Lung (tissue), 12 donors: Measurements from ENCODE around the gene TTLL3. TPM values are rescaled to one million over a fixed set of nuclear protein-coding genes. Genes with fewer than 3 reads are reported as not detected.

Source experiments
- ATAC-seq: fragments of 200-7000 bp; cut with Tn5 transposase; one replicate; pipeline ENCODE4 v1.9.1; 2020; ENCODE audit warnings: moderate number of reproducible peaks; ENCODE audit not compliant: insufficient read depth, low FRiP score
- DNase-seq, 3 donors: peaks; one replicate each; pipeline ENCODE4 v3.0.0-alpha.2; 2013 to 2017
- H3K27ac ChIP-seq, 2 donors: one replicate each; pipeline ENCODE4 v1.5.1; 2013; ENCODE audit warnings: mild to moderate bottlenecking in 2 of 2, moderate library complexity in 2 of 2, control low read depth in 1 of 2, inconsistent platforms in 1 of 2, low read depth in 1 of 2, low read length in 1 of 2
- H3K27me3 ChIP-seq, 3 donors: one replicate each; pipeline ENCODE4 v1.5.1; 2013; ENCODE audit warnings: low read length in 2 of 3; ENCODE audit not compliant: control insufficient read depth in 3 of 3, insufficient read depth in 3 of 3
- H3K36me3 ChIP-seq, 4 donors: one replicate each; pipeline ENCODE4 v1.5.1; 2013; ENCODE audit warnings: low read length in 4 of 4, mild to moderate bottlenecking in 1 of 4, moderate library complexity in 1 of 4; ENCODE audit not compliant: control insufficient read depth in 4 of 4, insufficient read depth in 4 of 4
- H3K4me1 ChIP-seq, 5 donors: one replicate each; pipeline ENCODE4 v1.5.1; 2013; ENCODE audit warnings: low read length in 5 of 5, mild to moderate bottlenecking in 2 of 5, moderate library complexity in 1 of 5; ENCODE audit not compliant: control insufficient read depth in 5 of 5, insufficient read depth in 5 of 5
- H3K4me3 ChIP-seq: one replicate; pipeline ENCODE4 v1.5.1; 2013; ENCODE audit warnings: mild to moderate bottlenecking, control low read depth, moderate library complexity
- H3K9ac ChIP-seq, 2 donors: one replicate each; pipeline ENCODE4 v1.5.1; 2013; ENCODE audit warnings: low read length in 2 of 2, control low read depth in 1 of 2; ENCODE audit not compliant: insufficient read depth in 1 of 2
- H3K9me3 ChIP-seq, 4 donors: one replicate each; pipeline ENCODE4 v1.5.1; 2013; ENCODE audit warnings: low read length in 3 of 4, mild to moderate bottlenecking in 1 of 4, moderate library complexity in 1 of 4; ENCODE audit not compliant: control insufficient read depth in 4 of 4, insufficient read depth in 3 of 4
- CTCF ChIP-seq: IDR thresholded peaks from 2 replicates; pipeline ENCODE4 v1.5.1; 2012; ENCODE audit warnings: mild to moderate bottlenecking; ENCODE audit errors: control extremely low read depth, extremely low read depth
- WGBS, 2 donors: extraction: QIAGEN DNeasy Blood & Tissue Kit; methylation state at CpG; one replicate each; pipeline ENCODE4 v1.1.7; 2013; 5-methylcytosine and 5-hydroxymethylcytosine counted together
- polyA plus RNA-seq, 2 donors: library from polyadenylated mRNA; stranded (reverse); fragments of 200-250 nt; gene quantifications; one replicate each; pipeline ENCODE4 v1.2.1, GENCODE V29; 2013
- total RNA-seq, 2 donors: library from RNA; depleted of rRNA in 1 of 2; stranded (reverse); fragments of >200 nt in 1 of 2; gene quantifications; one replicate each; pipeline ENCODE4 v1.2.1, GENCODE V29; 2014 to 2021
- donor health status: control.
- donor health status: control.
- donor health status: Bipolar disorder and iron deficiency.
- donor health status: healthy.
- donor health status: DM: yes; HTN: yes; CAD: no.

Gene TTLL3
- total and polyA plus RNA-seq, 4 donors, result 28.4 to 82.3 (median 37.5) TPM

- no peak for ATAC-seq
- Histone ChIP-seq H3K9me3 (no peaks in the 10 kb centered on the region), H3K4me3 (no peak overlapping the region), H3K27ac (no peak overlapping the region), H3K4me1 (peaks cover 0 to 11% (median 0%) of the 10 kb centered on the region in 5 donors), H3K9ac (no peak overlapping the region), H3K27me3 (no peaks in the 10 kb centered on the region), H3K36me3 (peaks cover 10 to 35% (median 29%) of the 10 kb centered on the region in 4 donors)
- no peak for TF ChIP-seq CTCF
- DNase-seq, result no peak
- WGBS, 2 donors, result 92 to 95% methylated on average over 13 of the region's 13 CpGs
Observed at GRCh38 chr3:9786825-9787669, 23.0 kb upstream of the TTLL3 start.

- no peak overlapping the region for H3K27ac ChIP-seq
- H3K9me3 ChIP-seq, result no peaks in the 10 kb centered on the region
- ATAC-seq, result no peak
- WGBS, 2 donors, result 85 to 97% methylated on average over 6 of the region's 6 CpGs
- no peak overlapping the region for H3K9ac ChIP-seq
- DNase-seq, result no peak
- no peak for TF ChIP-seq CTCF
- peaks cover 0 to 12% (median 0%) of the 10 kb centered on the region in 5 donors for H3K4me1 ChIP-seq
- H3K36me3 ChIP-seq, result peaks cover 5 to 33% (median 26%) of the 10 kb centered on the region in 4 donors
- no peak overlapping the region for H3K4me3 ChIP-seq
- H3K27me3 ChIP-seq, result no peaks in the 10 kb centered on the region
Observed at GRCh38 chr3:9787714-9788113, 22.3 kb upstream of the TTLL3 start.

- Histone ChIP-seq H3K36me3 (peaks cover 3 to 23% (median 15%) of the 10 kb centered on the region in 4 donors), H3K27me3 (no peaks in the 10 kb centered on the region), H3K4me3 (no peak overlapping the region), H3K4me1 (peaks cover 0 to 21% (median 4%) of the 10 kb centered on the region in 5 donors), H3K9me3 (no peaks in the 10 kb centered on the region), H3K9ac (no peak overlapping the region), H3K27ac (no peak overlapping the region)
- no peak for ATAC-seq
- WGBS, 2 donors, result 94 to 95% methylated on average over 11 of the region's 11 CpGs
- no peak for TF ChIP-seq CTCF
- DNase-seq, result no peak
Observed at GRCh38 chr3:9791127-9791526, 18.9 kb upstream of the TTLL3 start.
